T-helper 1 cell treated with Interleukin-12 subunit alpha and Interleukin-12 subunit beta and Interleukin-4 antibody, amounts not matched to agents 30 ng/mL and 1 ng/mL, for 36 hours (primary cell): ENCODE results near the gene ASTN1. TPM values are rescaled to one million over a fixed set of nuclear protein-coding genes. Genes with fewer than 3 reads are reported as not detected.

Source experiments
- intact Hi-C: fragments of 100-400 bp; cut with micrococcal nuclease; formaldehyde crosslinking; loops from one replicate; pipeline ENCODE4 v1.15.1; 2024
- total RNA-seq: library from RNA; stranded (reverse); gene quantifications from 2 replicates; pipeline ENCODE4 v1.2.3, GENCODE V29; 2022

The ASTN1 gene
- total RNA-seq, 1 donor from 2014 or later = not detected

- intact Hi-C loops = loop anchor here (5.0 to 10.0 kb wide), 2 partner anchors 1729 to 1857 kb away; no protein-coding TSS in a partner anchor
Measured at GRCh38 chr1:176884286-176884685, 280.2 kb downstream of the ASTN1 start.

GRCh38 chr1:176880955-176881595 is 283.4 kb downstream of the ASTN1 start:
- intact Hi-C loops = loop anchor here (1.0 to 10.0 kb wide), 4 partner anchors 322 to 1854 kb away; no protein-coding TSS in a partner anchor

- intact Hi-C loops = loop anchor here (5.0 to 10.0 kb wide), 2 partner anchors 1725 to 1853 kb away; no protein-coding TSS in a partner anchor
Measured at GRCh38 chr1:176879784-176880620, 284.5 kb downstream of the ASTN1 start.

GRCh38 chr1:176878750-176879536 is 285.6 kb downstream of the ASTN1 start:
- intact Hi-C loops = no loop called here

GRCh38 chr1:176877557-176877956 is 287.0 kb downstream of the ASTN1 start:
- intact Hi-C loops = no loop called here

- intact Hi-C loops = no loop called here
Measured at GRCh38 chr1:176876966-176877515, 287.5 kb downstream of the ASTN1 start.

- intact Hi-C loops = no loop called here
Measured at GRCh38 chr1:176869577-176869976, 294.9 kb downstream of the ASTN1 start.

GRCh38 chr1:176866011-176866714 is 298.3 kb downstream of the ASTN1 start:
- intact Hi-C loops = no loop called here

- intact Hi-C loops = no loop called here
Measured at GRCh38 chr1:176864211-176864610, 300.3 kb downstream of the ASTN1 start.

- intact Hi-C loops = no loop called here
Measured at GRCh38 chr1:176863613-176864012, 300.9 kb downstream of the ASTN1 start.

- intact Hi-C loops = no loop called here
Measured at GRCh38 chr1:176858433-176858916, 306.0 kb downstream of the ASTN1 start.

- intact Hi-C loops = no loop called here
Measured at GRCh38 chr1:176857632-176858031, 306.9 kb downstream of the ASTN1 start.

GRCh38 chr1:176854758-176855745 is 309.5 kb downstream of the ASTN1 start:
- intact Hi-C loops = no loop called here

- intact Hi-C loops = no loop called here
Measured at GRCh38 chr1:176854121-176854520, 310.4 kb downstream of the ASTN1 start.

- intact Hi-C loops = no loop called here
Measured at GRCh38 chr1:176853503-176853902, 311.0 kb downstream of the ASTN1 start.

GRCh38 chr1:176852124-176852523 is 312.4 kb downstream of the ASTN1 start:
- intact Hi-C loops = no loop called here

GRCh38 chr1:176850871-176851270 is 313.6 kb downstream of the ASTN1 start:
- intact Hi-C loops = no loop called here

- intact Hi-C loops = loop anchor here (5.0 kb wide), 1 partner anchor 1648 kb away; the partner anchor contains the start of gene CLEC20A
Measured at GRCh38 chr1:176849281-176849680, 315.2 kb downstream of the ASTN1 start.

GRCh38 chr1:176847052-176847451 is 317.5 kb downstream of the ASTN1 start:
- intact Hi-C loops = loop anchor here (5.0 kb wide), 1 partner anchor 1650 kb away; the partner anchor contains the start of gene CLEC20A
